K562 (cell line): Measurements from ENCODE around the gene PLS1. TPM values are rescaled to one million over a fixed set of nuclear protein-coding genes. Genes with fewer than 3 reads are reported as not detected.

Experiments used
- BDP1 ChIP-seq: IDR thresholded peaks from 3 replicates; pipeline ENCODE4 v1.6.1; 2011; ENCODE audit not compliant: insufficient read length, insufficient read depth
- CBX3 ChIP-seq, 2 experiments: IDR thresholded peaks; 1 replicate in 1 of 2; 2 replicates in 1 of 2; pipeline ENCODE4 v1.6.1; 2012; ENCODE audit warnings: inconsistent platforms in 2 of 2, low read length in 2 of 2, borderline replicate concordance in 1 of 2, control low read depth in 1 of 2
- CHD1 ChIP-seq: fragments of 200-600 bp; sonication (generic); IDR thresholded peaks from one replicate; pipeline ENCODE4 v1.6.1; 2012; ENCODE audit warnings: mild to moderate bottlenecking, moderate library complexity, low read length, inconsistent platforms
- FOXP4 ChIP-seq: sonication (generic); formaldehyde crosslinking; IDR thresholded peaks from 2 replicates; pipeline ENCODE4 v1.8.0; 2022; ENCODE audit warnings: mild to moderate bottlenecking, missing genetic modification reagents, borderline replicate concordance
- GATAD2A ChIP-seq: fragments of 450-650 bp; IDR thresholded peaks from 2 replicates; pipeline ENCODE4 v1.6.1; 2017
- JUNB ChIP-seq: fragments of 450-650 bp; formaldehyde crosslinking; conservative IDR thresholded peaks from 2 replicates; pipeline ENCODE4 v1.4.0; 2020; ENCODE audit warnings: mild to moderate bottlenecking
- KHSRP ChIP-seq: fragments of 450-650 bp; IDR thresholded peaks from 2 replicates; pipeline ENCODE4 v1.6.1; 2017
- NFE2 ChIP-seq: IDR thresholded peaks from 2 replicates; pipeline ENCODE4 v1.6.1; 2014; ENCODE audit warnings: antibody characterized with exemption, low read depth
- PHF21A ChIP-seq: fragments of 450-650 bp; IDR thresholded peaks from 2 replicates; pipeline ENCODE4 v1.6.1; 2017; ENCODE audit warnings: low read depth, borderline replicate concordance
- POLR2G ChIP-seq: fragments of 200-400 bp; formaldehyde crosslinking; IDR thresholded peaks from 2 replicates; pipeline ENCODE4 v1.6.1; 2017; ENCODE audit warnings: low read depth, mild to moderate bottlenecking, antibody characterized with exemption, low read length, moderate library complexity
- SFPQ ChIP-seq: fragments of 200-400 bp; formaldehyde crosslinking; IDR thresholded peaks from 2 replicates; pipeline ENCODE4 v1.6.1; 2017; ENCODE audit warnings: mild to moderate bottlenecking, low read depth, low read length, moderate library complexity
- STAT5A ChIP-seq: IDR thresholded peaks from 2 replicates; pipeline ENCODE4 v1.6.1; 2012; ENCODE audit warnings: low read length, inconsistent platforms, borderline replicate concordance
- TRIM24 ChIP-seq, 2 experiments: fragments of 450-650 bp; IDR thresholded peaks; 2 replicates each; pipeline ENCODE4 v1.6.1; 2016
- U2AF2 ChIP-seq: fragments of 200-400 bp; formaldehyde crosslinking; optimal IDR thresholded peaks from 2 replicates; pipeline ENCODE3; 2017; ENCODE audit warnings: low read depth, mild to moderate bottlenecking, low read length
- USF1 ChIP-seq: sonication (generic); formaldehyde crosslinking; IDR thresholded peaks from 2 replicates; pipeline ENCODE4 v1.9.0; 2022; ENCODE audit warnings: mild to moderate bottlenecking, missing genetic modification reagents
- XRCC4 ChIP-seq: IDR thresholded peaks from one replicate; pipeline ENCODE4 v1.6.1; 2011; ENCODE audit not compliant: insufficient read depth, insufficient read length; ENCODE audit errors: extremely low read depth
- ZBTB1 ChIP-seq: sonication (generic); formaldehyde crosslinking; IDR thresholded peaks from 2 replicates; pipeline ENCODE4 v1.8.1; 2023; ENCODE audit warnings: missing genetic modification reagents, low read depth, mild to moderate bottlenecking, borderline replicate concordance
- ZC3H8 ChIP-seq: fragments of 450-650 bp; IDR thresholded peaks from 2 replicates; pipeline ENCODE4 v1.6.1; 2017
- ZNF134 ChIP-seq: fragments of 250-450 bp; sonication (Bioruptor Pico); conservative IDR thresholded peaks from 2 replicates; pipeline ENCODE4 v1.4.0; 2020
- ZNF395 ChIP-seq: fragments of 200-800 bp; sonication (Bioruptor generic); IDR thresholded peaks from 2 replicates; pipeline ENCODE4 v1.6.1; 2017; ENCODE audit warnings: missing genetic modification characterization, missing compliant biosample characterization
- ZNF668 ChIP-seq: fragments of 250-450 bp; sonication (Bioruptor Pico); IDR thresholded peaks from 2 replicates; pipeline ENCODE4 v1.8.0; 2022; ENCODE audit warnings: mild to moderate bottlenecking, inconsistent platforms
- ZNF76 ChIP-seq: fragments of 250-450 bp; sonication (Bioruptor Pico); IDR thresholded peaks from 2 replicates; pipeline ENCODE4 v1.4.0; 2020; ENCODE audit warnings: mild to moderate bottlenecking, moderate library complexity, borderline replicate concordance
- polyA plus RNA-seq, 8 experiments: library from polyadenylated mRNA; depleted of rRNA in 4 of 8; stranded (reverse) in 5 of 8; unstranded in 3 of 8; fragments of >200 nt; fragmentation: Nextera tagmentation in 2 of 8; fragmentation: Illumina TruSeq in 1 of 8; extraction: Ambion mirVana in 2 of 8; extraction: Trizol in 1 of 8; gene quantifications; 2 replicates each; pipeline versions ENCODE4 v1.2.1 to v1.2.3, GENCODE V29; 2011 to 2014; ENCODE audit warnings: inconsistent platforms in 1 of 8, missing spikeins in 1 of 8
- total RNA-seq, 7 experiments: library from RNA; depleted of rRNA in 6 of 7; stranded (reverse); fragments of >200 nt in 6 of 7; fragmentation: Illumina TruSeq in 2 of 7; extraction: Trizol in 2 of 7; gene quantifications; 2 replicates each; pipeline versions ENCODE4 v1.2.1 to v1.2.3, GENCODE V29; 2011 to 2021; ENCODE audit warnings: low replicate concordance in 1 of 7

Gene PLS1
- total and polyA plus RNA-seq, 9 of the 15 experiments (the other 6 are each of a cell fraction or from before 2014, with no cell fraction given), result 6.1 to 21.3 (median 13.0) TPM

GRCh38 chr3:142578329-142579223 lies 17.6 kb upstream of the PLS1 start, which contains the start of gene ATR (continued):
- TF ChIP-seq FOXP4 (0 out of 2 replicates have a peak, but pooled peaks have one; percentile 70), BDP1 (no peak), POLR2G (peak; percentile 99), ZC3H8 (no peak), TRIM24 (IDR thresholded peaks at IDR 0.05) (peak in 1 of 2 experiments; percentile 84; a peak in 2 of 4 replicates), PHF21A (no peak), ZNF134 (CRISPR knock-in tag) (no peak), USF1 (CRISPR knock-in tag) (peak; percentile 18), ZNF76 (CRISPR knock-in tag) (no peak), STAT5A (no peak), KHSRP (no peak), SFPQ (no peak), JUNB (CRISPR knock-in tag) (no peak), GATAD2A (no peak), CHD1 (no peak), ZNF668 (no peak), U2AF2 (no peak), ZBTB1 (no peak), NFE2 (0 out of 2 replicates have a peak, but pooled peaks have one; percentile 1), XRCC4 (no peak), ZNF395 (CRISPR knock-in tag) (peak; percentile 82), CBX3 (IDR thresholded peaks at IDR 0.05; ENCODE audit: borderline replicate concordance in 1 of 2, low read length in 2 of 2) (peak in 1 of 2 experiments; percentile 72; a peak in 2 of 3 replicates)
